ENCODE data around the gene SLC37A1.

DNA sequence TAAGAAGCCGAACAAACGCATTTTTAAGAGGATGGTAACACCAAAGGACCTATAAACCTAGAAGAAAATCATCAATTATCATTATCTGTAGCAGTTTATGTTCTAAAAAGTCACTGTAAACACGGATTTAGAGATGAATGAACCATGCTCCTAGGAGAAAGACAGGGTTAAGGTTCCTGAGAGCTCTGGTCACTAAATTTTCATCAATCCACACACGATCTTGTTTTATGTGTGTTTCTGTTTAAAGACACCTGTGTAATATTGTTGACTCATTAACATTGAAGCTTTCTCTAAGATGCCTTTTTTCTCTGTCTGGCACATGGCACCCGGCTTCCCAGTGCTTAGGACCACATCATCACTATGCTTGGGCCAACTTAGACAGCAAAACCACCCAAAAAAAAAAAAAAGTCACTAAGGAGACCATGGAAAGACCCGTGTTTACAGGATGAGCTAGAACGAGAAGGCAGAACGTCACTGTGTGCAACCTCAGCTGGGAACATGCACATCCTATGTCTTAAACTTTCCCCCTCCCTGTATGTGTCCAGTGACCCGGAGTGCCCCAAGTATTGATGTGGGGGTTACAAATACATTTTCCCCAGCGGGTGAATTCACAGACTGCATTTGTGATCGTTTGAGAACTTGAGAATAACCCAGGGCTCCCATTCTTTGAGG is 84.0 kb downstream of the SLC37A1 start:
- TF ChIP-seq RBM39 (optimal IDR thresholded peaks at IDR 0.05; ENCODE audit: low read depth, low read length): no peak
- no peak for TF ChIP-seq ARID3B (CRISPR knock-in tag; IDR thresholded peaks at IDR 0.05; ENCODE audit: borderline replicate concordance)
- no peak for TF ChIP-seq SFPQ (IDR thresholded peaks at IDR 0.05; ENCODE audit: low read depth, low read length)
- TF ChIP-seq ZFX (CRISPR knock-in tag; IDR thresholded peaks at IDR 0.05): no peak
- TF ChIP-seq HDAC2 (IDR thresholded peaks at IDR 0.05): no peak
- TF ChIP-seq IRF9 (tag; IDR thresholded peaks at IDR 0.05): no peak
- TF ChIP-seq CTCF (IDR thresholded peaks at IDR 0.05 in 2 of 3, conservative IDR thresholded peaks at IDR 0.05 in 1 of 3; ENCODE audit: insufficient read depth in 2 of 3, low read depth in 1 of 3, low read length in 3 of 3): no peak
- TF ChIP-seq CHD4 (IDR thresholded peaks at IDR 0.05; ENCODE audit: insufficient read depth, insufficient replicate concordance, low read depth, low read length, poor library complexity, severe bottlenecking): no peak
- TF ChIP-seq RFX1 (IDR thresholded peaks at IDR 0.05): no peak
- no peak for TF ChIP-seq ZNF316 (IDR thresholded peaks at IDR 0.05)
- TF ChIP-seq, protein P1, sequence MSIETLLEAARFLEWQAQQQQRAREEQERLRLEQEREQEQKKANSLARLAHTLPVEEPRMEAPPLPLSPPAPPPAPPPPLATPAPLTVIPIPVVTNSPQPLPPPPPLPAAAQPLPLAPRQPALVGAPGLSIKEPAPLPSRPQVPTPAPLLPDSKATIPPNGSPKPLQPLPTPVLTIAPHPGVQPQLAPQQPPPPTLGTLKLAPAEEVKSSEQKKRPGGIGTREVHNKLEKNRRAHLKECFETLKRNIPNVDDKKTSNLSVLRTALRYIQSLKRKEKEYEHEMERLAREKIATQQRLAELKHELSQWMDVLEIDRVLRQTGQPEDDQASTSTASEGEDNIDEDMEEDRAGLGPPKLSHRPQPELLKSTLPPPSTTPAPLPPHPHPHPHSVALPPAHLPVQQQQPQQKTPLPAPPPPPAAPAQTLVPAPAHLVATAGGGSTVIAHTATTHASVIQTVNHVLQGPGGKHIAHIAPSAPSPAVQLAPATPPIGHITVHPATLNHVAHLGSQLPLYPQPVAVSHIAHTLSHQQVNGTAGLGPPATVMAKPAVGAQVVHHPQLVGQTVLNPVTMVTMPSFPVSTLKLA (conservative IDR thresholded peaks at IDR 0.05): no peak
- TF ChIP-seq RNF2 (IDR thresholded peaks at IDR 0.05): no peak
- no peak for TF ChIP-seq KLF16 (IDR thresholded peaks at IDR 0.05)

Data from K562 (cell line).